Upper lobe of left lung (tissue), 6 donors: ENCODE data around the gene KDELR1. TPM values are rescaled to one million over a fixed set of nuclear protein-coding genes. Genes with fewer than 3 reads are reported as not detected.

Source experiments
- ATAC-seq, 2 donors: fragments of 200-7000 bp; cut with Tn5 transposase; one replicate each; pipeline ENCODE4 v1.9.1; 2022; ENCODE audit warnings: mild to moderate bottlenecking in 2 of 2, moderate library complexity in 2 of 2; ENCODE audit not compliant: low FRiP score in 2 of 2
- DNase-seq, 2 donors: peaks; one replicate each; pipeline ENCODE4 v3.0.0-alpha.2; 2019 to 2020
- H3K27ac ChIP-seq, 4 donors: fragments of 200-600 bp; sonication (generic); one replicate each; pipeline ENCODE4 v1.5.1; 2016 to 2019
- H3K27me3 ChIP-seq, 4 donors: fragments of 200-600 bp; sonication (generic); one replicate each; pipeline ENCODE4 v1.5.1; 2017 to 2019
- H3K36me3 ChIP-seq, 4 donors: fragments of 200-600 bp; sonication (generic); one replicate each; pipeline ENCODE4 v1.5.1; 2016 to 2019
- H3K4me1 ChIP-seq, 4 donors: fragments of 200-600 bp; sonication (generic); one replicate each; pipeline ENCODE4 v1.5.1; 2018 to 2019
- H3K4me3 ChIP-seq, 4 donors: fragments of 200-600 bp; sonication (generic); one replicate each; pipeline ENCODE4 v1.5.1; 2017 to 2019; ENCODE audit warnings: mild to moderate bottlenecking in 2 of 4, moderate library complexity in 1 of 4
- H3K9me3 ChIP-seq, 4 donors: fragments of 200-600 bp; sonication (generic); one replicate each; pipeline ENCODE4 v1.5.1; 2018 to 2019
- EP300 ChIP-seq, 4 donors: sonication (generic); formaldehyde crosslinking; IDR thresholded peaks; one replicate each; pipeline ENCODE4 v1.5.1; 2017; ENCODE audit warnings: antibody characterized with exemption in 4 of 4, control low read depth in 2 of 4
- POLR2A ChIP-seq, 4 donors: fragments of 450-650 bp; IDR thresholded peaks; one replicate each; pipeline ENCODE4 v1.5.1; 2016 to 2017; ENCODE audit warnings: antibody characterized with exemption in 4 of 4, mild to moderate bottlenecking in 2 of 4
- POLR2AphosphoS5 ChIP-seq, 2 donors: sonication (generic); formaldehyde crosslinking; IDR thresholded peaks; one replicate each; pipeline ENCODE4 v1.5.1; 2017; ENCODE audit warnings: antibody characterized with exemption in 2 of 2
- WGBS, 2 donors: methylation state at CpG; one replicate each; pipeline ENCODE4 v1.1.5; 2017 to 2018; 5-methylcytosine and 5-hydroxymethylcytosine counted together
- total RNA-seq, 6 donors: library from RNA; depleted of rRNA in 4 of 6; stranded (reverse); fragments of >200 nt in 4 of 6; gene quantifications; one replicate each; pipeline versions ENCODE4 v1.1.0 to v1.2.1, GENCODE V29; 2016 to 2021
- TF ChIP-seq, protein P1 (sequence below), 6 experiments: fragments of 450-650 bp in 4 of 6; fragments of 200-600 bp in 2 of 6; sonication (generic) in 2 of 6; IDR thresholded peaks; one replicate each; pipeline ENCODE4 v1.5.1; 2016 to 2019; ENCODE audit warnings: antibody characterized with exemption in 6 of 6
- donor health status: DM: no; HTN: no; CAD: no; lungs with moderate emphysema.
- donor health status: DM: no; HTN: yes; CAD: no; lungs with severe emphysema.

Gene KDELR1
- total RNA-seq, 6 donors from 2014 or later: 44.6 to 141 (median 96.8) TPM

DNA sequence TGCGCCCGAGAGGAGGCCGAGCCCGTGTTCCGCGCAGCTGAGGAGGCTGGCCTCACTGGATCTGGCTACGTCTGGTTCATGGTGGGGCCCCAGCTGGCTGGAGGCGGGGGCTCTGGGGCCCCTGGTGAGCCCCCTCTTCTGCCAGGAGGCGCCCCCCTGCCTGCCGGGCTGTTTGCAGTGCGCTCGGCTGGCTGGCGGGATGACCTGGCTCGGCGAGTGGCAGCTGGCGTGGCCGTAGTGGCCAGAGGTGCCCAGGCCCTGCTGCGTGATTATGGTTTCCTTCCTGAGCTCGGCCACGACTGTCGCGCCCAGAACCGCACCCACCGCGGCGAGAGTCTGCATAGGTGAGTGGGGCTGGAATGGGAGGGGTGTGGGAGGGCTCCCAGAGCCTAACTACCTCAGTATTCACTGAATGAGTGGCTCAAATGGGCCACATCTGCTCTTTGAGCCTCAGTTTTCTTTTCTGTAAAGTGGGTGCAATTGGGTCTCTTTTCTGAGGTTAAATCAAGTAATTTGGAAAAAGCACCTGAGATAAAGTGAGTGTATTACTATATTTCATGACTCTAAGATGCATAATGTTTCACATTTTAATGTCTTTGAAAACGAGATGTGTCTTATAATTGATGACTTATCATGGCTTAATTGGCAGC is 13.8 kb upstream of the KDELR1 start:
- WGBS, 2 donors: 93 to 96% methylated on average over 4 to 17 of the region's 27 CpGs
- TF ChIP-seq EP300 (IDR thresholded peaks at IDR 0.05): no peak
- TF ChIP-seq, protein P1, sequence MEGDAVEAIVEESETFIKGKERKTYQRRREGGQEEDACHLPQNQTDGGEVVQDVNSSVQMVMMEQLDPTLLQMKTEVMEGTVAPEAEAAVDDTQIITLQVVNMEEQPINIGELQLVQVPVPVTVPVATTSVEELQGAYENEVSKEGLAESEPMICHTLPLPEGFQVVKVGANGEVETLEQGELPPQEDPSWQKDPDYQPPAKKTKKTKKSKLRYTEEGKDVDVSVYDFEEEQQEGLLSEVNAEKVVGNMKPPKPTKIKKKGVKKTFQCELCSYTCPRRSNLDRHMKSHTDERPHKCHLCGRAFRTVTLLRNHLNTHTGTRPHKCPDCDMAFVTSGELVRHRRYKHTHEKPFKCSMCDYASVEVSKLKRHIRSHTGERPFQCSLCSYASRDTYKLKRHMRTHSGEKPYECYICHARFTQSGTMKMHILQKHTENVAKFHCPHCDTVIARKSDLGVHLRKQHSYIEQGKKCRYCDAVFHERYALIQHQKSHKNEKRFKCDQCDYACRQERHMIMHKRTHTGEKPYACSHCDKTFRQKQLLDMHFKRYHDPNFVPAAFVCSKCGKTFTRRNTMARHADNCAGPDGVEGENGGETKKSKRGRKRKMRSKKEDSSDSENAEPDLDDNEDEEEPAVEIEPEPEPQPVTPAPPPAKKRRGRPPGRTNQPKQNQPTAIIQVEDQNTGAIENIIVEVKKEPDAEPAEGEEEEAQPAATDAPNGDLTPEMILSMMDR (IDR thresholded peaks at IDR 0.05): no peak
- no peak for TF ChIP-seq POLR2A (IDR thresholded peaks at IDR 0.05)
- TF ChIP-seq POLR2AphosphoS5 (IDR thresholded peaks at IDR 0.05): no peak
- peak in 1 of 2 donors; percentile 82 for DNase-seq
- no peaks in the 10 kb centered on the region for H3K36me3 ChIP-seq
- no peak overlapping the region for H3K4me3 ChIP-seq
- no peak overlapping the region for H3K27ac ChIP-seq
- H3K4me1 ChIP-seq: no peaks in the 10 kb centered on the region
- no peaks in the 10 kb centered on the region for H3K27me3 ChIP-seq
- ATAC-seq: no peak
- H3K9me3 ChIP-seq: no peaks in the 10 kb centered on the region

DNA sequence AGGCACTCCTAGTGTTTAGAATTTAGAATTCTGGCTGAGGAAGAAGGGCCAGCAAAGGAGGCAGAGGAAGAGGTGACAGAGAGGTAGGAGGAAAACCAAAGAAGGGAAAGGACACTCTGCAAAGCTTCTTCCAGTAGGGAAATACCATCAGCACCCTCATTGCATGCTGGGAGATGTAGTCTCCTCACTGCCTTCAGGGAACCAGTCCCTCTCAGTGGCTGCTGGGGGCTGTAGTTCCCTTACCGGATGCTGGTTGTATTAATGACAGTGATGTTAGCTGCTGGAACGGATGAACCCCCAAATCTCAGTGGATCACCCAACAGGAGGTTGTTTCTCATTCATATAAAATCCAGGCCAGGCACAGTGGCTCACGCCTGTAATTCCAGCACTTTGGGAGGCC is 12.3 kb upstream of the KDELR1 start:
- peaks cover 0 to 7% (median under 1%) of the 10 kb centered on the region in 4 donors for H3K4me1 ChIP-seq
- H3K36me3 ChIP-seq: no peaks in the 10 kb centered on the region
- no peak overlapping the region for H3K27ac ChIP-seq
- TF ChIP-seq EP300 (IDR thresholded peaks at IDR 0.05): no peak
- no peak overlapping the region for H3K4me3 ChIP-seq
- DNase-seq (peak in 1 of 2 donors; percentile 63), ATAC-seq (no peak)
- no peaks in the 10 kb centered on the region for H3K9me3 ChIP-seq
- WGBS, 2 donors: 40 to 50% methylated on average over 2 to 3 of the region's 3 CpGs
- no peaks in the 10 kb centered on the region for H3K27me3 ChIP-seq

DNA sequence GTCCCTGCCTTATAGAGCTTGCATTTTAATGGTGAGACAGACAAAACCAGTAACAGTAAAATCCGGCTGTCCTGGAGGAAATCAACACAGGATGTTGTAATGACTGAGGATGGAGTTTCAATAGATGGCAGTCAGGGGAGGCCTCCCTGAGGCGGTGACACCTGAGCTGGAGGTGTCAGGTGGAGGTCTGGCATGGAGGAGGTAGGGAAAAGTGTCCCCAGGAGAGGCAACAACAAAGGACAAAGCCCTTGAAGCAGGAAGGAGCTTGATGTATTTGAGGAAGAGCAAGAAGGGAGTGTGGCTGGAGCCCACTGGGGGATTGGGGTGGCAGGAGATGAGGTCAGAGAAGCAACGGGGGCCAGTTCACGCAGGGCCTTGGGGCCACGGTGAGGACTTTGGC is 9.9 kb upstream of the KDELR1 start:
- 70 to 81% methylated on average over 5 of the region's 5 CpGs for WGBS, 2 donors
- DNase-seq (no peak), ATAC-seq (no peak)
- peaks cover 0 to 15% (median 12%) of the 10 kb centered on the region in 4 donors for H3K27me3 ChIP-seq
- H3K27ac ChIP-seq: no peak overlapping the region
- H3K36me3 ChIP-seq: no peaks in the 10 kb centered on the region
- peaks cover 9 to 19% (median 14%) of the 10 kb centered on the region in 4 donors for H3K4me1 ChIP-seq
- no peaks in the 10 kb centered on the region for H3K9me3 ChIP-seq
- TF ChIP-seq POLR2AphosphoS5 (IDR thresholded peaks at IDR 0.05) (no peak), POLR2A (IDR thresholded peaks at IDR 0.05) (no peak), EP300 (IDR thresholded peaks at IDR 0.05) (no peak)
- TF ChIP-seq, protein P1 (IDR thresholded peaks at IDR 0.05): no peak
- no peak overlapping the region for H3K4me3 ChIP-seq

DNA sequence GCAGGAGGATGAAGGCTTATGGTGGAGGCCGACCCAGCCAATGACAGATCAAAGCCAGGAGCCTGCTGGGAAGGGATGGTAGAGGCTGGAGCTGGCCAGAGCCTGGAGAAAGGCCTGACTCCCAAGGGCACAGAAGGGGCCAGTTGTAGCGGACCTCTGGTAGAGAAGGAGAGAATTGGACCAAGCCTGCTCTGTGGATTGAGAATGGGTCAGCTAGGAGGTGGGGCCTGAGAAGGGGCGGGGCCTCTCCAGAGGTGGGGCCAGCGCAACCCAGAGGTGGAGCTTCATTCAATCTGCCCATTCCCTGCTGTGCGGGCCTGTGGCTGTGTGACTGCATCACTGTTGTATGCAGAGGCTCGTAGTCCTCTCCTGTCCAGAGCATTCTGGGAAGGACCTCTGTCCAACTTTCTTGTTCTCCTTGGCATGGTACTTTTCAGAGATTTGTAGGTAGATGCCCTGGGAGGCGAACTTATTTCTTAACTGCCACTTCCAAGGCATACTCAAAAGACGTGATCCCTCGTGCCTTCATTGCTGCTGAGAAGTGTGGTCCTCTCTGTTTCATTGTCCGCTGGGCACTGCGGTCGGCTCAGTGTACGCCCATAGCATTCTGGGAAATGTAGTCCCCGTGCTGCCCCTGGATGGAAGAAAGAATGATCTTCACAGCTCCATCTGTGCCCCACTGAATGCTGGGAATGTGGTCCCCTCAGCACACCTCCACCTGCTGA is 8.8 kb upstream of the KDELR1 start:
- no peaks in the 10 kb centered on the region for H3K9me3 ChIP-seq
- H3K4me3 ChIP-seq: no peak overlapping the region
- 65 to 69% methylated on average over 10 to 14 of the region's 14 CpGs for WGBS, 2 donors
- DNase-seq (no peak), ATAC-seq (peak; percentile 41 to 80)
- no peak for TF ChIP-seq EP300 (IDR thresholded peaks at IDR 0.05)
- no peak for TF ChIP-seq POLR2A (IDR thresholded peaks at IDR 0.05)
- no peak for TF ChIP-seq POLR2AphosphoS5 (IDR thresholded peaks at IDR 0.05)
- TF ChIP-seq, protein P1 (IDR thresholded peaks at IDR 0.05): no peak
- H3K27me3 ChIP-seq: peaks cover 0 to 26% (median 19%) of the 10 kb centered on the region in 4 donors
- H3K27ac ChIP-seq: no peak overlapping the region
- H3K4me1 ChIP-seq: peaks cover 9 to 19% (median 14%) of the 10 kb centered on the region in 4 donors
- no peaks in the 10 kb centered on the region for H3K36me3 ChIP-seq

DNA sequence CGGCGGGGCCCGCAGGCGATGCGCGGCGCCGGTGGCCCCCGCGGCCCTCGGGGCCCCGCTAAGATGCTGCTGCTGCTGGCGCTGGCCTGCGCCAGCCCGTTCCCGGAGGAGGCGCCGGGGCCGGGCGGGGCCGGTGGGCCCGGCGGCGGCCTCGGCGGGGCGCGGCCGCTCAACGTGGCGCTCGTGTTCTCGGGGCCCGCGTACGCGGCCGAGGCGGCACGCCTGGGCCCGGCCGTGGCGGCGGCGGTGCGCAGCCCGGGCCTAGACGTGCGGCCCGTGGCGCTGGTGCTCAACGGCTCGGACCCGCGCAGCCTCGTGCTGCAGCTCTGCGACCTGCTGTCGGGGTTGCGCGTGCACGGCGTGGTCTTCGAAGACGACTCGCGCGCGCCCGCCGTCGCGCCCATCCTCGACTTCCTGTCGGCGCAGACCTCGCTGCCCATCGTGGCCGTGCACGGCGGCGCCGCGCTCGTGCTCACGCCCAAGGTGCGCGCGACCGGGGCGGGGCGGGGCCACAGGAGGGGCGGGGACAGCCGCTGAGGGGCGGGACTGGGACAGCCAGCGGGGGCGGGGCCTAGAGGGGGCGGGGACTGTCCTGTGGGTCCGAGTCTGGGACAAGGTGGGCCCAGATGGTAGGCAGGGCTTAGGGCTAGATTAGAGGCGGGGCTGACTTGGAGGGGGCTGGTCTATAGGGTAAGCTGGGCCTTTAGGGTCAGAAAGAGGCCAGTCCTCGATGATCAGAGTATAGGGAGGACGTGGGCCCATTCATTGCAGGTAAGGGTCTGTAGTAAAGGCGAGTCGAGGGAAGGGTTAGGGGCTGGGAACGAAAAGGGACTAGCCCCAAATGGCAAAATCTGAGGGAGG is 7.3 kb upstream of the KDELR1 start:
- Histone ChIP-seq H3K36me3 (no peaks in the 10 kb centered on the region), H3K4me3 (peak overlapping the region in 3 of 4 donors; percentile 41 to 50 (median 46)), H3K4me1 (peaks cover 20 to 30% (median 26%) of the 10 kb centered on the region in 4 donors), H3K27me3 (peaks cover 0 to 42% (median 30%) of the 10 kb centered on the region in 4 donors), H3K27ac (peak overlapping the region in 2 of 4 donors; percentile 14 to 51), H3K9me3 (no peaks in the 10 kb centered on the region)
- DNase-seq (peak; percentile 74 to 97), ATAC-seq (peak; percentile 67 to 88)
- TF ChIP-seq POLR2A (IDR thresholded peaks at IDR 0.05) (peak in 1 of 4 donors; percentile 52), EP300 (IDR thresholded peaks at IDR 0.05) (no peak)
- WGBS, 2 donors: 16 to 18% methylated on average over 26 to 31 of the region's 104 CpGs
